DND-41 (cell line): Measurements from ENCODE around the gene IL1RAPL2.
"Not testable (repeated sequence)": the region's sequence is repeated elsewhere in the genome, so short reads cannot be mapped to it uniquely, and the experiment has no call there.

Experiments
- ATAC-seq: fragments of 200-7000 bp; cut with Tn5 transposase; 3 replicates; pipeline ENCODE4 v1.9.1; 2021; ENCODE audit warnings: low read depth; ENCODE audit not compliant: insufficient read depth
- DNase-seq: peaks from one replicate; pipeline ENCODE4 v3.0.0-alpha.2; 2020
- H2AFZ ChIP-seq: 2 replicates; pipeline ENCODE4 v1.6.0; 2012; ENCODE audit warnings: low read depth, low read length
- H3K27ac ChIP-seq: 2 replicates; pipeline ENCODE4 v1.5.1; 2012; ENCODE audit warnings: low read length, inconsistent platforms
- H3K27me3 ChIP-seq: fragments of 200-600 bp; sonication (generic); 2 replicates; pipeline ENCODE4 v1.6.0; 2012; ENCODE audit warnings: low read length, mild to moderate bottlenecking, inconsistent platforms; ENCODE audit not compliant: insufficient read depth, poor library complexity
- H3K36me3 ChIP-seq: 2 replicates; pipeline ENCODE4 v1.5.1; 2012; ENCODE audit warnings: low read length, inconsistent platforms; ENCODE audit not compliant: insufficient read depth
- H3K4me1 ChIP-seq: 2 replicates; pipeline ENCODE4 v1.5.1; 2012; ENCODE audit warnings: mild to moderate bottlenecking, low read length; ENCODE audit not compliant: insufficient read depth
- H3K4me2 ChIP-seq: 2 replicates; pipeline ENCODE4 v1.6.0; 2012; ENCODE audit warnings: mild to moderate bottlenecking, moderate library complexity, low read length, inconsistent platforms; ENCODE audit not compliant: insufficient read depth
- H3K4me3 ChIP-seq, 2 experiments: fragments of 200-600 bp in 1 of 2; shearing (Covaris generic) in 1 of 2; 2 replicates each; pipeline ENCODE4 v1.5.1; 2012 to 2016; ENCODE audit warnings: inconsistent platforms in 2 of 2, low read length in 2 of 2, mild to moderate bottlenecking in 2 of 2, low read depth in 1 of 2, moderate library complexity in 1 of 2
- H3K79me2 ChIP-seq: 2 replicates; pipeline ENCODE4 v1.6.0; 2012; ENCODE audit warnings: low read length, inconsistent platforms; ENCODE audit not compliant: insufficient read depth
- H3K9ac ChIP-seq: 2 replicates; pipeline ENCODE4 v1.6.0; 2012; ENCODE audit warnings: low read depth, mild to moderate bottlenecking, inconsistent platforms, low read length, moderate library complexity
- H3K9me3 ChIP-seq: 2 replicates; pipeline ENCODE4 v1.5.1; 2012; ENCODE audit warnings: low read length, moderate library complexity, mild to moderate bottlenecking, inconsistent platforms; ENCODE audit not compliant: insufficient read depth, severe bottlenecking
- H4K20me1 ChIP-seq: 2 replicates; pipeline ENCODE4 v1.6.0; 2012; ENCODE audit warnings: low read length; ENCODE audit not compliant: insufficient read depth
- CTCF ChIP-seq: IDR thresholded peaks from 2 replicates; pipeline ENCODE4 v1.5.1; 2012; ENCODE audit warnings: borderline replicate concordance, low read length, moderate library complexity, mild to moderate bottlenecking; ENCODE audit not compliant: poor library complexity, severe bottlenecking; ENCODE audit errors: extremely low read depth
- EZH2 ChIP-seq: IDR thresholded peaks from 3 replicates; pipeline ENCODE4 v1.6.1; 2012; ENCODE audit warnings: borderline replicate concordance, low read depth, mild to moderate bottlenecking, moderate library complexity, low read length, inconsistent platforms; ENCODE audit not compliant: severe bottlenecking

The IL1RAPL2 gene

GRCh38 chrX:104668550-104668949, 102.6 kb downstream of the IL1RAPL2 start:
- DNase-seq (no peak), ATAC-seq (no peak)
- H4K20me1 ChIP-seq: no peaks in the 10 kb centered on the region
- H2AFZ ChIP-seq: no peak overlapping the region
- H3K9me3 ChIP-seq: no peaks in the 10 kb centered on the region
- no peaks in the 10 kb centered on the region for H3K4me1 ChIP-seq
- no peaks in the 10 kb centered on the region for H3K79me2 ChIP-seq
- H3K36me3 ChIP-seq: no peaks in the 10 kb centered on the region
- no peak overlapping the region for H3K4me2 ChIP-seq
- H3K27ac ChIP-seq: no peak overlapping the region
- H3K27me3 ChIP-seq: no peaks in the 10 kb centered on the region
- TF ChIP-seq CTCF (no peak), EZH2 (no peak)
- no peak overlapping the region for H3K9ac ChIP-seq
- no peak overlapping the region for H3K4me3 ChIP-seq

GRCh38 chrX:104669063-104669462, 103.1 kb downstream of the IL1RAPL2 start:
- no peaks in the 10 kb centered on the region for H3K27me3 ChIP-seq
- H3K4me3 ChIP-seq: no peak overlapping the region
- no peaks in the 10 kb centered on the region for H3K79me2 ChIP-seq
- no peak overlapping the region for H3K4me2 ChIP-seq
- H3K36me3 ChIP-seq: no peaks in the 10 kb centered on the region
- no peak overlapping the region for H3K9ac ChIP-seq
- no peak for ATAC-seq
- TF ChIP-seq CTCF (no peak), EZH2 (no peak)
- no peak overlapping the region for H2AFZ ChIP-seq
- H3K4me1 ChIP-seq: no peaks in the 10 kb centered on the region
- H3K9me3 ChIP-seq: no peaks in the 10 kb centered on the region
- no peak for DNase-seq
- H3K27ac ChIP-seq: no peak overlapping the region
- no peaks in the 10 kb centered on the region for H4K20me1 ChIP-seq

- Histone ChIP-seq H2AFZ (no peak overlapping the region), H3K4me1 (no peaks in the 10 kb centered on the region), H4K20me1 (no peaks in the 10 kb centered on the region), H3K4me3 (no peak overlapping the region), H3K9ac (no peak overlapping the region), H3K79me2 (no peaks in the 10 kb centered on the region), H3K9me3 (no peaks in the 10 kb centered on the region), H3K36me3 (no peaks in the 10 kb centered on the region), H3K27me3 (no peaks in the 10 kb centered on the region), H3K27ac (no peak overlapping the region), H3K4me2 (no peak overlapping the region)
- TF ChIP-seq CTCF (no peak), EZH2 (no peak)
- no peak for ATAC-seq
- no peak for DNase-seq
Measured at GRCh38 chrX:104670051-104670450, 104.1 kb downstream of the IL1RAPL2 start.

- not testable (repeated sequence) for H3K4me1 ChIP-seq, H2AFZ ChIP-seq, H3K9ac ChIP-seq, H3K4me3 ChIP-seq, H3K4me2 ChIP-seq, H4K20me1 ChIP-seq, H3K79me2 ChIP-seq, H3K27ac ChIP-seq, H3K36me3 ChIP-seq, H3K27me3 ChIP-seq, H3K9me3 ChIP-seq, ATAC-seq, DNase-seq
Measured at GRCh38 chrX:104677517-104677916, 111.5 kb downstream of the IL1RAPL2 start.
